HL-60 (cell line): ENCODE measurements around the gene USP35.
"Not testable (repeated sequence)": the region's sequence is repeated elsewhere in the genome, so short reads cannot be mapped to it uniquely, and the experiment has no call there.

Experiments
- DNase-seq, 2 experiments: peaks; one replicate each; pipeline ENCODE4 v3.0.0-alpha.2; 2010 to 2020; ENCODE audit warnings: low read depth in 1 of 2, low spot score in 1 of 2
- H3K27ac ChIP-seq: fragments of 250-450 bp; sonication (Bioruptor Pico); replicated peaks from 2 replicates; pipeline ENCODE4 v1.5.1; 2020; ENCODE audit warnings: mild to moderate bottlenecking, moderate library complexity
- H3K27me3 ChIP-seq: fragments of 250-450 bp; sonication (Bioruptor Pico); 2 replicates; pipeline ENCODE4 v1.5.1; 2021; ENCODE audit warnings: mild to moderate bottlenecking, moderate library complexity; ENCODE audit not compliant: insufficient read depth, poor library complexity, severe bottlenecking
- H3K4me3 ChIP-seq: replicated peaks from 2 replicates; pipeline ENCODE4 v1.5.1; 2011; ENCODE audit warnings: mild to moderate bottlenecking, control low read depth, low read length; ENCODE audit not compliant: insufficient read depth
- GABPA ChIP-seq: IDR thresholded peaks from 2 replicates; pipeline ENCODE4 v1.6.1; 2012; ENCODE audit warnings: low read depth
- POLR2AphosphoS5 ChIP-seq: IDR thresholded peaks from 2 replicates; pipeline ENCODE4 v1.6.1; 2012; ENCODE audit warnings: low read depth
- REST ChIP-seq: IDR thresholded peaks from 2 replicates; pipeline ENCODE4 v1.6.1; 2012; ENCODE audit warnings: low read depth; ENCODE audit not compliant: insufficient replicate concordance
- SPI1 ChIP-seq: IDR thresholded peaks from 2 replicates; pipeline ENCODE4 v1.6.1; 2012; ENCODE audit warnings: low read depth, mild to moderate bottlenecking, borderline replicate concordance
- TF ChIP-seq, protein P1 (sequence below): IDR thresholded peaks from one replicate; pipeline ENCODE4 v1.5.1; 2011; ENCODE audit warnings: low read length, control low read depth, inconsistent platforms; ENCODE audit not compliant: insufficient read depth

USP35 gene

DNA sequence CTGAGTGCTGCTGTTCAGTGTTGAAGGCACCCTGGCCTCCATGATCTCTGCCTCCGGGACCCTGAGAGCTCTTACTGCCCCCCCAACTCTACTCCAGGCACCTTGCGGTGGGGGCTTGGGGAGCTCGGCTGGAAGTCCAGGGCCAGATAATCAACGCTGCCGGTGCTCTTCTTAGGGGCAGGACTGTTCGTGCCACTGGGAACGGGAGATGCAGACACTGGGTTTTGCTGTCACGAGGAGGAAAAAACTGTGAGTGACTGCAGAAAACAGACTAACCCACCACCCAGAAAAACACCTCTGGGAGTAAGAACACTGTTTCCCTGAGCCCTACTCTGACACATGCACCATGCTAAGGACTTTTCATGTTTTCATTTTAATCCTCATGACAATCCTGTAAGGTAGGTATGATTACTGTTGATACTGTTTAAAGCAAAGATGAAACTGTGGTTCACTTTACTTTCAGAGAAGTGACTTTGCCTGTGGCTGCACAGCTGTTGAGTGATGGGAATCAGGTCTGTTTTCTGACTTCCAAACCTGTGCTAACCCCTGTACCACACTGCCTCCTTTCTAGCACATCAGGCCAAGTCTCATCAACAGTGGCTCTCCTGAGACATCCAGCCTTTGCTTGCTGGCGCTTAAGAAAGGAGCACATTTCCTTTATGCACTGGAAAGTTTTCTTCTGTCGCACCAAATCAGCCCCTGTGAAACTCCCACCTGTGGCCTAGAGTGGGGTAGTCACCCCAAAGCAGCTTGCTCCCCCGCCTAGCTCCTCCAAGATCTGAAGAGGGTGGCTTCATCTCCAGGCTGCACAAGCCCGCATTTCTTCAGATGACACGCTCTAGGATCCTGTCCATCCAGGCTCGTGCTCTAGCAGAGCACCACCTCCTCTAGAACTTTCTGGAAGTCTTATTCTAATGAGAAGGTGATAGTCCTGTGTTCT, 31.8 kb downstream of the USP35 start:
- Histone ChIP-seq H3K27ac (no peak overlapping the region), H3K27me3 (no peaks in the 10 kb centered on the region), H3K4me3 (no peak overlapping the region)
- TF ChIP-seq POLR2AphosphoS5 (no peak), GABPA (no peak), REST (no peak), SPI1 (no peak)
- TF ChIP-seq, protein P1, sequence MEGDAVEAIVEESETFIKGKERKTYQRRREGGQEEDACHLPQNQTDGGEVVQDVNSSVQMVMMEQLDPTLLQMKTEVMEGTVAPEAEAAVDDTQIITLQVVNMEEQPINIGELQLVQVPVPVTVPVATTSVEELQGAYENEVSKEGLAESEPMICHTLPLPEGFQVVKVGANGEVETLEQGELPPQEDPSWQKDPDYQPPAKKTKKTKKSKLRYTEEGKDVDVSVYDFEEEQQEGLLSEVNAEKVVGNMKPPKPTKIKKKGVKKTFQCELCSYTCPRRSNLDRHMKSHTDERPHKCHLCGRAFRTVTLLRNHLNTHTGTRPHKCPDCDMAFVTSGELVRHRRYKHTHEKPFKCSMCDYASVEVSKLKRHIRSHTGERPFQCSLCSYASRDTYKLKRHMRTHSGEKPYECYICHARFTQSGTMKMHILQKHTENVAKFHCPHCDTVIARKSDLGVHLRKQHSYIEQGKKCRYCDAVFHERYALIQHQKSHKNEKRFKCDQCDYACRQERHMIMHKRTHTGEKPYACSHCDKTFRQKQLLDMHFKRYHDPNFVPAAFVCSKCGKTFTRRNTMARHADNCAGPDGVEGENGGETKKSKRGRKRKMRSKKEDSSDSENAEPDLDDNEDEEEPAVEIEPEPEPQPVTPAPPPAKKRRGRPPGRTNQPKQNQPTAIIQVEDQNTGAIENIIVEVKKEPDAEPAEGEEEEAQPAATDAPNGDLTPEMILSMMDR, result no peak
- no peak for DNase-seq

GRCh38 chr11:78221396-78222315, 32.9 kb downstream of the USP35 start:
- Histone ChIP-seq H3K4me3 (no peak overlapping the region), H3K27me3 (no peaks in the 10 kb centered on the region), H3K27ac (no peak overlapping the region)
- no peak for TF ChIP-seq GABPA
- TF ChIP-seq, protein P1, result no peak
- TF ChIP-seq REST, result no peak
- TF ChIP-seq SPI1, result no peak
- TF ChIP-seq POLR2AphosphoS5, result no peak
- DNase-seq, result no peak

DNA sequence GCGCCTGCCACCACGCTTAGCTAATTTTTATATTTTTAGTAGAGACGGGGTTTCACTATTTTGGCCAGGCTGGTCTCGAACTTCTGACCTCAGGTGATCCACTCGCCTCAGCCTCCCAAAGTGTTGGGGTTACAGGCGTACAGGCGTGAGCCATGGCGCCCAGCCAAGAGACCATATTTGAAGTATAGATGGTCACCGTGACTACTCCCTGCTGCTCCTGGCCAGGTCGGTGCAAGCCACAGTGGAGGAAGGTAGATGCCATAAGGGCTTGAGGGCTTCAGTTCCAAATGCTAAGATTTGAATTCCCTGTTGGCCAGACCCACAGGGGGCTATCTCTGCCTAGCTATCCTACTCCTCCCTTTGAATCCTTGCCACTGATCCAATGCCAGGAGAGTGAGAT, 34.0 kb downstream of the USP35 start:
- H3K27ac ChIP-seq, DNase-seq, H3K4me3 ChIP-seq, H3K27me3 ChIP-seq: not testable (repeated sequence)

DNA sequence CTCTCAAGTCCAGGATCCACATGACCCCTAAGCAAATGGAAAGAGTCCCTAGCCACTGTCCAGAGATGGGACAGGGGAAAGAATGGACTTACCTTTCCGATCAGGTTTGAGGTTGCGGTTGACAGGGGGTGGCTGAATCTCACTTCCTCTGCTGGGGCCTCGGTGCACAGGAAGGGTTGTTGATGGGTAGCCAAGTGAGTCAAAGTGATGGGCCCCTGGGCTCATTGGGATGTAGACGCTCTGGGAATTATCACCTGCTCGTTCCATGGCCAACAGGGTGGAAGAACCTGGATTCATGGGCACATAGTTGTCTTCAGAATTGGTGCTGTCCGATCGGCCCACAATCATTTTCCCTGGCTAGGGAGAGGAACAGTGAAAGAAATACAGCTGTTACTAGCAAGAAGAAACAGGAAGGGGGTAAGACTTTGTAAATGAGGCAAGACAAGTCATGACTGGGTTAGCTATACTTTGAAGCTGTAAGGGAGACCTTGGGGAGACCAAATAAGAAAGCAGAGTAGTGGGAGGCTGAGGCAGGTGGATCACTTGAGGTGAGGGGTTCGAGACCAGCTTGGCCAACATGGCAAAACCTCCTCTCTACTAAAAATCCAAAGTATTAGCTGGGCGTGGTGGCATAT, 34.7 kb downstream of the USP35 start:
- no peak for DNase-seq
- no peaks in the 10 kb centered on the region for H3K27me3 ChIP-seq
- no peak overlapping the region for H3K27ac ChIP-seq
- TF ChIP-seq SPI1 (no peak), GABPA (no peak), POLR2AphosphoS5 (no peak)
- TF ChIP-seq, protein P1, result no peak
- no peak overlapping the region for H3K4me3 ChIP-seq
